Stromal cell of bone marrow (primary cell): ENCODE data around the gene ZNF195.
"Not testable (repeated sequence)": the region's sequence is repeated elsewhere in the genome, so short reads cannot be mapped to it uniquely, and the experiment has no call there.

Experiments
- DNase-seq: peaks from one replicate; pipeline ENCODE4 v3.0.0-alpha.2; 2012; ENCODE audit warnings: low read depth

ZNF195 gene

DNA sequence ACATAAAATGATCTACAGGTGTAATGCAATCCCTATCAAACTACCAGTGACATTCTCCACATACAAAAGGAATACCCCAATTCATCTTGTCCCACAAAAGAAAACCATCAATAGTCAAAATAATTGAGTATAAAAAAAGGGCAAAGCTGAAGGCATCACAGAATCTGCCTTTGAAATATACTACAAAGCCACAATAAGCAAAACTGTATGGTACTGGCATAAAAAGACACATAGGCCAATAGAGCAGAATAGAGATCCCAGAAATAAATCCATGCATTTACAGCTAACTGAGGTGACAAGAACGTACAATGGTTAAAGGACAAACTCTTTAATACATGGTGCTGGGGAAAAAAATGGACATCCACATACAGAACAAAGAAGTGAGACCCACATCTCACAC lies 31.8 kb downstream of the ZNF195 start:
- DNase-seq, result no peak

DNA sequence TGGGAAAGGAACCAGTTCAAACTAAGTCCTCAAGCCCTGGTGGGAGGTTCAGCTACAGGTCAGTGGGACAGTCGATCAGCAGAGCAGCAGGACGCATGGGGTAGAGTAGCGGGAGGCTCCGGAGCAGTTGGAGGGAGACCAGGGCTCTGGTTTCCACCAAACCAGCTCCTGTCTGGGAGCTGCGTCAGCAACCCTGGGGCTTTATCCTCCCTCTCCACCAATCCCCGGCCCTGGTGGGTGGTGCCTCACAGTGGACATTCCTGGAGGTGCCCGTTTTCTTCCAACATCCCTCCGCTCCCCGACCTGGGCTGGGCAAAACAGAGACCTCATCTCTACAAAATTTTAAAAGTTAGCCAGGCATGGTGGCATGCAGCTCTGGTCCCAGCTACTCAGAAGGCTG lies 32.4 kb downstream of the ZNF195 start:
- DNase-seq, result no peak

DNA sequence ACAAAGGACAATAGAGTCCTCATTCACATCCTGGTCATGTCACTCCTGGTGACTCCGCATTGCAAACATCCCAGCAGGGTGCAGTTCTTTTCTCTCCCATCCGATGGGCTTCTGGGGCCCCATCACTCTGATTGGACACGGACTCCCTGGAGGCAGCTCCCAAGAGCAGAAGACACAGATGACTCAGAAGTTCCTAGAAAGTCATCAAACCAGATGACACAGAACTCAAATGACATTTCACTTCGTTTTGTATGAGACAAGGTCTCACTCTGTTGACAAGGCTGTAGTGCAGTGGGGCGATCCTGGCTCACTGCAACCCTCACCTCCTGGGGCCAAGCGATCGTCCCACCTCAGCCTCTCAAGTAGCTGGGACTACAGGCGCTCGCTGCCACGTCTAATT lies 33.2 kb downstream of the ZNF195 start:
- DNase-seq, result no peak

DNA sequence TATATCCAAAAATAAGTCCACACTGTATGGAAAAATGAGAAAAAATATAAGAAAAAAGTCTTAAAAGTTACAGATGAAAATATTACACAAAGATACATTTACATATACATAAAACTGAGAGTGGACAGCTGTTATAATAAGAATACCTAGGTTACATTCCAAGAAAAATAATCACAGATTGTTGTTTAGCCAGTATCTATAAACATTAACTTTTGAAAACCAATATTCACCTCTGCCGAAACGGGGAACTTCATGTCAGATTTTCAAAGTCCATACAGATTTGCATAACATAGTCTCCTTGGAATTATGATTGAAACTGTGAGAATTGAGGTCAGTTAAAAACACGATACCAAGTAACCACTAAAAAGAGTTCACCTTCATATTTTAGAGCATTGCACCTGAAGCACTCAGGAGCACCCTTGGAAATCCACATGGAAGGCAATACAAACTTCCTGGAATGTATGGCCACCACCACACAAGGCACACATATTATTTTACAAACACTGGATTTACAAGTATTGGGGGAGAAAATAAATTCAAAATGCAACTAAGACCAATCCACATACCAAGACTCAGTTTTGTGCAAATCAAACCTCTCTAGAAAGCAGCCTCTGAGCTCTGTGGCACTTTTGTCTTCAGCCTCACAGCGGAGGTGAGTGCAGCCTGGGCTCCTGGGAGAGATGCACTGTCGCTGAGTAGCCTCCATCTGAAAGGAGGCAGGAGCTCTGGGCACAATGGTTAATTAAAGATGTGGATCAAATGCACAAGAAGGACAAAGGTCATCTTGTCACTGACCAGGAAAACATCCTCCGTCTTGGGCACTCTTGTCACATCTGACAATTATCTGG lies 34.4 kb downstream of the ZNF195 start:
- no peak for DNase-seq

DNA sequence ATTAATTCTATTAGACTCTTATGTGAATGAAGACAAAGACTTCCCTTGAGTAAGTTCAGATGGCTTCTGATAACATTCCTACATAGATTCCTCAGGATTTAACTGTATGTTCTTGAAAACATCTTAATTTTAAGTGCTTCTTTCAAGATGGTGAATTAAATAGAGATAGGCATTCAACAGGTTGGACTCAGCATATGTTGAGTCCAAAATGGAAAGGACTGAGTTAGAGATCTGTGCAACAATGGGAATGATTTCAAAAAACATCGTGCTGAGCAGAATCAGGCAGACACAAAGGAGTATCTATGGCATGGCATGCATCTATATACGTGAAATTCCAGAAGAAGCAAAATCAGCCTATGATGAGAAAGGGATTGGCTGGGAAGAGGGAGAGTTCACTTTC lies 36.2 kb downstream of the ZNF195 start:
- DNase-seq, result no peak

DNA sequence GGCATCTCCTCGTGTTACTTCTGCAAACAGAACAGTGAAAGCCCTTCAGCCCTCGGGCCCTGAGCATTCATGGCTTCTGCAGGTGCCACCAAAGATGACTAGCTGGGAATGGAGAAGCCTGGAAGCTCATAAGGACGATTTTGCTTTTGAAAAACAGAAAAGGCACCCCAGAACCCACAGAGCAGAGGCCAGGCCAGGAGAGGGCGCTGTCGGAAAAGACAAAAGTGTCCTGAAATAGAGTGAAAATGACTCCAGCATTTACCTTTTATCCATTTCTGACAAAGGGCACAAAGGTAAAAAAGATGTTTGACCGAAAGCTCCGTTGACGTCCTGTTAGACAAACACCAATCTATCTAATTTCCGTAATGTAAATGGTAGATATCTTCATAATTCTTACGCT lies 37.6 kb downstream of the ZNF195 start:
- peak; percentile 14 for DNase-seq

DNA sequence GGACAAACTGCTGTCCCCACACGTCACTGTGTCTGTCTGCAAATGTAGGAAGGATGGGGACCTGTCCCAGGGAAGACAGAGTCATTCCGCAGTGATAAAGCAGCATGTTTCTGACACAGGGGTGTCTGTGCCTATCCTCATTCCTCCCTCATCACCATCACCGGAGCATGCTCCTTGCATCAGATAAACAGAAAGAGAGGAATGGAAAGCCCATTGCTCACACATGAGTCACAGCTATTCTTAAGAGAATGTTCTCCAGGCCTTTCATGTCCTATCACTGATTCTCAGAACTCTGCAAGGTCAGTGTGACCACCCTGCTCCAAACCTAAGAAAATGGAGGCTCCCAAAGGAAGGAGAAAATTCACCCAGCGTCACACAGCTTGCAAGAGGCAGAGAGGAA lies 38.9 kb downstream of the ZNF195 start:
- DNase-seq, result peak; percentile 38

DNA sequence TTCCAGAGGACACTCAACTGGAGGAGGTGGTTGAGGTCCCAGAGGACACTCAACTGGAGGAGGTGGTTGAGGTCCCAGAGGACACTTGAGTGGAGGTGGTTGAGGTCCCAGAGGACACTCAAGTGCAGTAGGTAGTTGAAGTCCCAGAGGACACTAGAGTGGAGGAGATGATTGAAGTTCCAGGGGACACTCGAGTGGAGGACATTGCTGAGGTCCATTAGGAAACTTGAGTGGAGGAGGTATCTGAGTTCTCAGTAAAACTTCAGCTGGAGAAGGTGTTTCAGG lies 39.7 kb downstream of the ZNF195 start:
- DNase-seq, result no peak

DNA sequence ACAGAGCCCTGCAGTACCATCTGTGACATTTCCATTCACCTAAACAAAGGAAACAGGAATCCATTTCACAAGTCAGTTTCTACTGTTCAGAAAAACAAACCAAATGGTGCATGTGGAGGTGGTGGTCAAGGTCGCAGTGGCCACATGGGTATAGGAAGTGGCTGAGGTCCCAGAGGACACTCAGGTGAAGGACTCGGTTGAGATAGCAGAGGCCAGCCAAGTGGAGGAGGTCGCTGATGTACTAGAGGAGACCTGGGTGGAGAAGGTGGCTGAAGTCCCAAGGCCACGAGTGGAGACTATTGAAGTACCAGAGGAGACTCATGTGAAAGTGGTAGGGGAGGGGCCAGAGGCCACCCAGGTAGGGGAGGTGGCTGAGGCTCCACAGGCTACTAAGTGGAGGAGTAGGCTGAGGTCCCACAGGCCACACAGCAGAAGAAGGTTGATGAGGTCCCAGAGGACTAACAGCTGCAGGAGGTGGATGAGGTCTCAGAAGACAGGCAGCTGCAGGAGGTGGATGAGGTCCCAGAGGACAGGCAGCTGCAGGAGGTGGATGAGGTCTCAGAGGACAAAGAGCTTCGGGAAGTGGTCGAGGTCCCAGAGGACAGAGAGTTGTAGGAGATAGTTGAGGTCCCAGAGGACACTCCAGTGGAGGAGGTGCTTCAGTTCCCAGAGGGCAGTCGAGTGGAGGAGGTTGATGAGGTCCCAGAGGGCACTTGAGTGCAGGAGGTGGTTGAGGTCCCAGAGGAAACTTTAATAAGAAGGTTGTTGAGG lies 40.2 kb downstream of the ZNF195 start:
- DNase-seq, result no peak

DNA sequence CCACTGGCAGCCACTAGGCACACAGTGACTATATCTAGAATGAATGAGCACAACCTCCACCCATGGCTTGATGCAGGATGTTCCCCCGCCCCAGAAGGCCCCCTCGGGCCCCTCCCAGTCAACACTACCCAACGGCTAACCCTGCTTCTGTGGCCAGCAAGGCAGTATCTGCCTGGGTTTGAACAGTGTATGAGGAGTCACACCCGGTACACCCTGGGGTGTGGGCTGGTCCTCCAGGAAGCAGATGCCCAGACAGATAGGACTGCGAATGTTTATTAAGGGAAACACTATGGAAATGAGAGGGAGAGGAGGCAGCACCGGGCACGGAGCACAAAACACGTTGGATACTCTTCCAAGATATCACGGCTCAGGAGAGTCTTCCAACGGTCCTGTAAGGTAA lies 42.5 kb downstream of the ZNF195 start:
- not testable (repeated sequence) for DNase-seq

DNA sequence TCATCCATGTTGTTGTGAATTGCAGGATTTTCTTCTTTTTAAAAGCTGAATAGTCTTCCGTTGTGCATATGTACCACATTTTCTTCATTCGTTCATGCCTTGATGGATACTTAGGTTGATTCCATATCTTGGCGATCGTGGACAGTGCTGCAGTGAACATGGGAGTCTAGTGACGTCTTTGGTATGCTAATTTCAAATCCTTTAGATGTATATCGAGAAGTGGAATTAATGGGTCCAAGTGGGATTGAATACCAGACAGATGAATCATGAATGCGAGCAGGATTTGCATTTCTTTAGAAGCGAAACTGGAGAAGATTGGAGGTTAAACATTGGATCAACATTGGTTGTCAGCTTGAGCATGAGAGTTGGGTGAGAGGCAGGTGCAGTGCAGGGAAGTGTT lies 45.8 kb downstream of the ZNF195 start:
- DNase-seq, result not testable (repeated sequence)

DNA sequence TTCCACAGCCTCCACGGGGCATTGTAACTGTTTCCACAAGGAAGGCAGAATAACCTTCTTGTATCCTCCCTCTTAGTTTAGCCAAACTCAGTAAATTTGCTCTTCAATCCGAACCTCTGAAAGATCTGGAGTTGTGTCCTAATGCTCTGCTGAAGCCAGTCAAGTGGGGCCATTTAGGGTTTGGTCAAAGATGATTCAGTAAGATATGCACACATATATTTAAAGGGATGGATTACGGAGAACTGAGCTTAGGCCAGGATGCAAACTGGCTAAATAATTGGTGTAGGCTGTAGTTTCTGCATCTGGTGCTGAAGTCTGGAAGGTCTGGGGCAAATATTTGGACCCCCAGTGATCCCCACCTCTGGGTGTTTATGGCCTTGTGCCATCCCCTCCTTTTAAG lies 47.9 kb downstream of the ZNF195 start:
- not testable (repeated sequence) for DNase-seq

DNA sequence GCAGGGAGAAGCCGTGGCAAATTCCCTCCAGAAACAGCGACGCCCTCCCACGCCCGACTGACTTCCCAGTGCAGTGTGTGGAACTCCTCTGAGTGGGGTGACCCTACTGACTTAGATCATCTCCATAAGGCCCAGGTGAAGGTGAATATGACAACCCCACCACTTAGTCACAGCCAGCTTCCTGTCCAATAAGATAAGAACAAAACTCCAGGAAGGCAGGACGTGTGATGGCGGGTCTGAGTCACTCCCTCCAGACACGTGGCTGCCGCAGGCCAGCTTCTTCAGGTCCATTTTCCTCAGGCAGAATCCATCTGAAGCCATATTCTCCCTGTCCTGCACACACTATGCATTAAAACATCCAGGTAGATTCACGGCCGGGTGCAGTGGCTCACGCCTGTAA lies 48.9 kb downstream of the ZNF195 start:
- DNase-seq, result not testable (repeated sequence)

DNA sequence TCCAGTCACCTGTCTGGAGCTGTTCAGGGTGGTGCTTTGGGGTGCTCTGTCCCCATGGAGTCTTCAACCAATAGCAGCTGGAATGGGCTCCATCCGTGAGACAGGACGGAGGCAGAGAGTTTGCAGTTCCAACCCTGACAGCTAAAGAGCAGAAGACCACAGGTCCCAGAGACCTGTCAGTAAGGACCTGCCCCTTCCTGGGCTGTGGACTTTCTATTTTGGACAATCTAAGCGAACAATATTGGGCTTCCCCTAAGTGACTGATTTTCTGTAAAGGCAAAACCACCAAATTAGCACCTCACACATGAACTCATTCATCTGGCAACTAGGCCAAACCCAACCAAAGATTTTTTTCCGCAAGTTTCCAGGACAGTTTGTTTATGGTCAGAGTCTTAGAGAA lies 50.4 kb downstream of the ZNF195 start:
- not testable (repeated sequence) for DNase-seq

DNA sequence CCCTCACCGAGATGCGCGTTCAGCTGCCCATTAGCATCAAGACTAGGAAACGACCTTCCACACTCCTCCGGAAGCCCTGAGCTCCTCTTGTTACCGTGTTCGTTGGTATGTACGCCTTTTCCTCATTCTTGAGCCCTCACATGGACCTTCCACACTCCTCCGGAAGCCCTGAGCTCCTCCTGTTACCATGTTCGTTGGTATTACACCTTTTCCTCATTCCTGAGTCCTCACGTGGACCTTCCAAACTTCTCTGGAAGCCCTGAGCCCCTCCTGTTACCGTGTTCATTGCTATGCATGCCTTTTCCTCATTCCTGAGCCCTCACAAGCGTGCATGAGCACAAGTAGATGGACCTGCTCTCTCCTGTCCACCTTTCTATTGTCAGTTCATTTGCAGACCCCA lies 52.5 kb downstream of the ZNF195 start:
- not testable (repeated sequence) for DNase-seq

DNA sequence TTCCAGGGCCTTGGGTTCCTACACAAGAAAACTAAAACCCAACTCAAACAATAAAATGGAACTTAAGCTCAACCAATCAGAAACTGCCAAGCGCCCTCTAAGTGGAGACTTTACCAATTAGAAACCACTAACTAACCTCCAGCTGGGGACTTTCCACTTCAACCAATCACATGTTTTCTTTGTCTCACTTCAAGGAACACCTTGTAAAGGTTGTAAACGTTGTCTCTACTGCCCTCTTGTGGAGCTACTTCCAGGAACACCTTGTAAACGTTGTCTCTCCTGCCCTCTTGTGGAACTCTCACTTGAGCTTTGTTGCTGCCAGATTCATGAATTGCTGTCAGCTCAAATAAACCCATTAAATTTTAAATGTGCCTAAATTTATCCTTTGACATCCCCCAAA lies 54.2 kb downstream of the ZNF195 start:
- not testable (repeated sequence) for DNase-seq
